ENCODE measurements around the gene RASL11B. TPM values are rescaled to one million over a fixed set of nuclear protein-coding genes. Genes with fewer than 3 reads are reported as not detected.

The RASL11B gene
- total and polyA plus RNA-seq, 9 of the 15 experiments (the other 6 are each of a cell fraction or from before 2014, with no cell fraction given) = 0.24 to 1.5 (median 0.53) TPM

DNA sequence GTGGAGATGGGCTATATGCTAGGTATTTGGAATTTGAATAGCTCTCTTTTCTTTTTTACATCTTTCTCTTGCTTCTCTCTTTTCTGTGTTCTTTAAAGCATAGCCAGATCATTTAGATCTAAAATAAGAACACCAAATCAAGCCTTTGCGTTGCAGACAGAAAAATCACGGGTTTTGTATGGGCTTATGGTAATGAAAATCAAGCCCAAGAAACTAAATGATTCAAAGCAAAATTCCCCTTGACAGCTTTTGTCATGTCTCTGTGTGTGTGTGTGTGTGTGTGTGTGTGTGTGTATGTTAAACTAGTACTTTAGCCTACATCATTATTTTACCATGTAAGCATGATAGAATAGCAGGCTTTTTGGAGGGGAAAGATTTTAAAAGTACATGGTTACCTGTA lies 1.8 kb upstream of the RASL11B start:
- H3K27ac ChIP-seq (ENCODE audit: extremely low read depth, low read depth, low read length) = no peak overlapping the region
- no peaks in the 10 kb centered on the region; the same call in 1 of the 2 replicates for H3K9me3 ChIP-seq (replicated peaks; ENCODE audit: control insufficient read depth, insufficient read depth, low read depth, low read length)
- WGBS (ENCODE audit: insufficient coverage, low coverage, missing lambda C conversion rate) = 0% methylated on average over 2 of the region's 2 CpGs
- no peaks in the 10 kb centered on the region for H3K79me2 ChIP-seq (ENCODE audit: control insufficient read depth, insufficient read depth, low read length)
- POLR2A ChIA-PET = no interaction called here
- DNase-seq (ENCODE audit: extremely low read depth in 1 of 4, low spot score in 3 of 4) (no peak), FAIRE-seq (no peak), ATAC-seq (no peak)
- no peaks in the 10 kb centered on the region for H4K20me1 ChIP-seq (replicated peaks; ENCODE audit: control insufficient read depth, insufficient read depth, low read length)
- H3K9ac ChIP-seq (ENCODE audit: insufficient read depth in 1 of 2, low read depth in 2 of 2, low read length in 2 of 2) = no peak overlapping the region
- H2AFZ ChIP-seq (ENCODE audit: low read depth, low read length) = no peak overlapping the region
- CTCF ChIA-PET (ENCODE audit: low intra/inter-chr PET ratio) = no interaction called here
- H3K4me3 ChIP-seq = no peak overlapping the region
- H3K27me3 ChIP-seq (ENCODE audit: control insufficient read depth in 2 of 2, insufficient read depth in 2 of 2, low read length in 2 of 2) = peaks cover 4 to 6% of the 10 kb centered on the region in 2 experiments; a peak in 4 of 5 replicates
- peaks cover 6 to 16% of the 10 kb centered on the region in 2 experiments; a peak in 4 of 5 replicates for H3K4me1 ChIP-seq (replicated peaks in 1 of 2; ENCODE audit: control insufficient read depth in 2 of 2, insufficient read depth in 2 of 2, low read length in 2 of 2)
- BruUV-seq (replicated peaks) = no TSS peak
- H3K36me3 ChIP-seq (ENCODE audit: control insufficient read depth, insufficient read depth, low read length) = no peaks in the 10 kb centered on the region; the same call in 2 of the 3 replicates
- in situ Hi-C loops (cut with MboI) (no loop called here), intact Hi-C loops (cut with micrococcal nuclease) (loop anchor here (5.0 kb wide), 1 partner anchor 148 kb away; no protein-coding TSS in a partner anchor)
- H3K9me1 ChIP-seq (ENCODE audit: control insufficient read depth, insufficient read depth, low read length) = no peaks in the 10 kb centered on the region
- no peak overlapping the region for H3K4me2 ChIP-seq (ENCODE audit: insufficient read depth, low read length)
- TF ChIP-seq BRF1 (IDR thresholded peaks at IDR 0.05; ENCODE audit: borderline replicate concordance, extremely low read depth, insufficient read length) (no peak), NUFIP1 (IDR thresholded peaks at IDR 0.05; ENCODE audit: partially characterized antibody) (no peak), ASH1L (IDR thresholded peaks at IDR 0.05; ENCODE audit: borderline replicate concordance, low read depth, partially characterized antibody) (no peak), SP1 (CRISPR knock-in tag; IDR thresholded peaks at IDR 0.05) (no peak), PTTG1 (tag; IDR thresholded peaks at IDR 0.05; ENCODE audit: low read depth) (no peak), TEAD4 (IDR thresholded peaks at IDR 0.05; ENCODE audit: low read length) (no peak), TEAD4 (CRISPR knock-in tag; IDR thresholded peaks at IDR 0.05; ENCODE audit: borderline replicate concordance) (no peak), ARNT (IDR thresholded peaks at IDR 0.05) (no peak), CBFB (CRISPR knock-in tag; IDR thresholded peaks at IDR 0.05) (no peak), HES1 (IDR thresholded peaks at IDR 0.05; ENCODE audit: low read depth) (no peak)
- TF ChIP-seq, protein P1, sequence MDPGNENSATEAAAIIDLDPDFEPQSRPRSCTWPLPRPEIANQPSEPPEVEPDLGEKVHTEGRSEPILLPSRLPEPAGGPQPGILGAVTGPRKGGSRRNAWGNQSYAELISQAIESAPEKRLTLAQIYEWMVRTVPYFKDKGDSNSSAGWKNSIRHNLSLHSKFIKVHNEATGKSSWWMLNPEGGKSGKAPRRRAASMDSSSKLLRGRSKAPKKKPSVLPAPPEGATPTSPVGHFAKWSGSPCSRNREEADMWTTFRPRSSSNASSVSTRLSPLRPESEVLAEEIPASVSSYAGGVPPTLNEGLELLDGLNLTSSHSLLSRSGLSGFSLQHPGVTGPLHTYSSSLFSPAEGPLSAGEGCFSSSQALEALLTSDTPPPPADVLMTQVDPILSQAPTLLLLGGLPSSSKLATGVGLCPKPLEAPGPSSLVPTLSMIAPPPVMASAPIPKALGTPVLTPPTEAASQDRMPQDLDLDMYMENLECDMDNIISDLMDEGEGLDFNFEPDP (CRISPR knock-in tag; IDR thresholded peaks at IDR 0.05) = no peak
- TF ChIP-seq, protein P2, sequence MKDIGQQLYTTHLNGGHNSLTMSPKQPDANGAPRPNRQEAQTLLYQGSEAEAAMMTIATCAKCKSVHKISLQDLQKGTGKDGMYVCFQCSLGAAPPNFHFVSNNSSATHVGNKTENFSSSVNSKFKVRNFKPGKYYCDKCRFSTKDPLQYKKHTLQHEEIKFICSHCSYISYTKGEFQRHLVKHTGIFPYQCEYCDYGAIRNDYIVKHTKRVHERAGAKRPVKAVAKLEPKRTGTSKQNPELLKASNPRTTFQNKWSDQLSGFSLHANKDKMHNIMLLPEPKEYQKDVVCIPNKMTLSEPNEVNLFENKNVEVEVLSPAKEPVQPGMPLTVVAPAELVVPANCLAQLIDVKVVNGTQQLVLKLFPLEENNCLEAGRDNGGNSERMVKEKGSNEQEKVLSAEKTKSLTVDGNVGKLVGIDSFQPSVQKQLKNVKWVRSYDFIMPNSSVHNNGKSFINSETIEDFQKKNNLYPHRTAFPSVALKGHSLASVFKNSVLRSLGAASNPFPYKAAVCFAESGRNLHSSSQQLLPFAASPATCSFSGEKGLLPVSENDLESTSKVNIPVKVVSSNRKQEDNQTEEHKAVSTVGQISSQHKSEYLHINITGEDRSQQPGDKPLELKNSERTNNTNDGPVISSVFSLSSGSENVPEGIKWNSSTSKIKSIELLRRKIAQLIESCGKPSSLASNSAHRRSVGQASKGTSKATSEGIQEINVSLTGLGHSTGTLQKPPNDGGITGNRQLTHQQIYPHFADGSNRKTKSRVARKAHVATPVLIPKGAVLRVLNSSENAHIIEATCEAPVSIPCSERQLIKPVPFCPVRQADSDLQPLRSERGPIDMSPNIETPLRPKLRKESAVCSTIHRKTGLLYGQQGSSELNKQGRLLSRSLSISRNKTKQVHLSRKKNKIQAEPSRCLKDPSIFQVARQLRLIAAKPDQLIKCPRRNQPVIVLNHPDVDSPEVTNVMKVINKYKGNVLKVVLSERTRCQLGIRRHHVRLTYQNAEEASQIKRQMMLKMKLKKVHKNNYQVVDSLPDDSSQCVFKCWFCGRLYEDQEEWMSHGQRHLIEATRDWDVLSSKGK (CRISPR knock-in tag; IDR thresholded peaks at IDR 0.05) = no peak
- TF ChIP-seq, protein P3, sequence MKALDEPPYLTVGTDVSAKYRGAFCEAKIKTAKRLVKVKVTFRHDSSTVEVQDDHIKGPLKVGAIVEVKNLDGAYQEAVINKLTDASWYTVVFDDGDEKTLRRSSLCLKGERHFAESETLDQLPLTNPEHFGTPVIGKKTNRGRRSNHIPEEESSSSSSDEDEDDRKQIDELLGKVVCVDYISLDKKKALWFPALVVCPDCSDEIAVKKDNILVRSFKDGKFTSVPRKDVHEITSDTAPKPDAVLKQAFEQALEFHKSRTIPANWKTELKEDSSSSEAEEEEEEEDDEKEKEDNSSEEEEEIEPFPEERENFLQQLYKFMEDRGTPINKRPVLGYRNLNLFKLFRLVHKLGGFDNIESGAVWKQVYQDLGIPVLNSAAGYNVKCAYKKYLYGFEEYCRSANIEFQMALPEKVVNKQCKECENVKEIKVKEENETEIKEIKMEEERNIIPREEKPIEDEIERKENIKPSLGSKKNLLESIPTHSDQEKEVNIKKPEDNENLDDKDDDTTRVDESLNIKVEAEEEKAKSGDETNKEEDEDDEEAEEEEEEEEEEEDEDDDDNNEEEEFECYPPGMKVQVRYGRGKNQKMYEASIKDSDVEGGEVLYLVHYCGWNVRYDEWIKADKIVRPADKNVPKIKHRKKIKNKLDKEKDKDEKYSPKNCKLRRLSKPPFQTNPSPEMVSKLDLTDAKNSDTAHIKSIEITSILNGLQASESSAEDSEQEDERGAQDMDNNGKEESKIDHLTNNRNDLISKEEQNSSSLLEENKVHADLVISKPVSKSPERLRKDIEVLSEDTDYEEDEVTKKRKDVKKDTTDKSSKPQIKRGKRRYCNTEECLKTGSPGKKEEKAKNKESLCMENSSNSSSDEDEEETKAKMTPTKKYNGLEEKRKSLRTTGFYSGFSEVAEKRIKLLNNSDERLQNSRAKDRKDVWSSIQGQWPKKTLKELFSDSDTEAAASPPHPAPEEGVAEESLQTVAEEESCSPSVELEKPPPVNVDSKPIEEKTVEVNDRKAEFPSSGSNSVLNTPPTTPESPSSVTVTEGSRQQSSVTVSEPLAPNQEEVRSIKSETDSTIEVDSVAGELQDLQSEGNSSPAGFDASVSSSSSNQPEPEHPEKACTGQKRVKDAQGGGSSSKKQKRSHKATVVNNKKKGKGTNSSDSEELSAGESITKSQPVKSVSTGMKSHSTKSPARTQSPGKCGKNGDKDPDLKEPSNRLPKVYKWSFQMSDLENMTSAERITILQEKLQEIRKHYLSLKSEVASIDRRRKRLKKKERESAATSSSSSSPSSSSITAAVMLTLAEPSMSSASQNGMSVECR (CRISPR knock-in tag; IDR thresholded peaks at IDR 0.05) = no peak

Data from K562 (cell line).